DOHH2 (cell line): ENCODE results near the gene ATP9B.

Experiments
- H3F3A ChIP-seq: fragments of 200-600 bp; sonication (generic), shearing (Covaris generic); 2 replicates; pipeline ENCODE4 v1.6.0; 2016; ENCODE audit warnings: antibody characterized with exemption, mild to moderate bottlenecking; ENCODE audit not compliant: control insufficient read depth, insufficient read depth
- H3K27ac ChIP-seq: fragments of 200-600 bp; sonication (generic); 2 replicates; pipeline ENCODE4 v1.5.1; 2014; ENCODE audit warnings: low read depth, mild to moderate bottlenecking, low read length, moderate library complexity
- H3K27me3 ChIP-seq: fragments of 200-600 bp; sonication (generic); 2 replicates; pipeline ENCODE4 v1.6.1; 2014; ENCODE audit warnings: mild to moderate bottlenecking, low read length, mixed read lengths; ENCODE audit not compliant: control insufficient read depth
- H3K36me3 ChIP-seq: fragments of 200-600 bp; sonication (generic); 2 replicates; pipeline ENCODE4 v1.6.1; 2014; ENCODE audit warnings: mild to moderate bottlenecking, low read length, moderate library complexity, mixed read lengths; ENCODE audit not compliant: control insufficient read depth
- H3K4me1 ChIP-seq: fragments of 200-600 bp; sonication (generic); 2 replicates; pipeline ENCODE4 v1.6.1; 2014; ENCODE audit warnings: mild to moderate bottlenecking, low read length, mixed read lengths; ENCODE audit not compliant: control insufficient read depth
- H3K4me2 ChIP-seq: fragments of 200-600 bp; sonication (generic); 2 replicates; pipeline ENCODE4 v1.6.0; 2014; ENCODE audit warnings: mild to moderate bottlenecking, low read length, moderate library complexity
- H3K4me3 ChIP-seq: fragments of 200-600 bp; sonication (generic); 2 replicates; pipeline ENCODE4 v1.5.1; 2014; ENCODE audit warnings: mild to moderate bottlenecking, low read length, mixed read lengths
- H3K79me2 ChIP-seq: fragments of 200-600 bp; sonication (generic); 2 replicates; pipeline ENCODE4 v1.6.1; 2014; ENCODE audit warnings: mild to moderate bottlenecking, low read length, mixed read lengths; ENCODE audit not compliant: control insufficient read depth
- H3K9me2 ChIP-seq: fragments of 200-600 bp; sonication (generic); replicated peaks from 2 replicates; pipeline ENCODE4 v1.6.1; 2014; ENCODE audit warnings: mild to moderate bottlenecking, low read length, mixed read lengths; ENCODE audit not compliant: control insufficient read depth
- H3K9me3 ChIP-seq: fragments of 200-600 bp; sonication (generic); 2 replicates; pipeline ENCODE4 v1.6.1; 2014; ENCODE audit warnings: antibody characterized with exemption, low read length, mixed read lengths; ENCODE audit not compliant: control insufficient read depth, insufficient read depth
- H4K20me1 ChIP-seq: fragments of 200-600 bp; sonication (generic); 2 replicates; pipeline ENCODE4 v1.6.0; 2014; ENCODE audit warnings: low read depth, mild to moderate bottlenecking, antibody characterized with exemption, low read length, moderate library complexity; ENCODE audit not compliant: control insufficient read depth, insufficient read depth
- EZH2phosphoT487 ChIP-seq: fragments of 200-600 bp; sonication (generic); IDR thresholded peaks from 2 replicates; pipeline ENCODE4 v1.6.1; 2017; ENCODE audit warnings: borderline replicate concordance, mild to moderate bottlenecking, antibody characterized with exemption, low read length, moderate library complexity, mixed read lengths
- TF ChIP-seq, protein P1 (sequence below): fragments of 200-600 bp; sonication (generic); IDR thresholded peaks from one replicate; pipeline ENCODE4 v1.5.1; 2014; ENCODE audit warnings: antibody characterized with exemption, mild to moderate bottlenecking, low read depth, low read length; ENCODE audit not compliant: poor library complexity, severe bottlenecking

The ATP9B gene

GRCh38 chr18:79372991-79373390, 303.8 kb downstream of the ATP9B start:
- no peaks in the 10 kb centered on the region for H3K9me3 ChIP-seq

GRCh38 chr18:79373736-79374135, 304.5 kb downstream of the ATP9B start:
- H3K4me2 ChIP-seq: no peak overlapping the region
- no peaks in the 10 kb centered on the region for H3K36me3 ChIP-seq
- no peaks in the 10 kb centered on the region for H3K79me2 ChIP-seq
- H3K4me3 ChIP-seq: no peak overlapping the region
- H3K27ac ChIP-seq: no peak overlapping the region
- H3K9me2 ChIP-seq: no peaks in the 10 kb centered on the region
- TF ChIP-seq EZH2phosphoT487: no peak
- TF ChIP-seq, protein P1, sequence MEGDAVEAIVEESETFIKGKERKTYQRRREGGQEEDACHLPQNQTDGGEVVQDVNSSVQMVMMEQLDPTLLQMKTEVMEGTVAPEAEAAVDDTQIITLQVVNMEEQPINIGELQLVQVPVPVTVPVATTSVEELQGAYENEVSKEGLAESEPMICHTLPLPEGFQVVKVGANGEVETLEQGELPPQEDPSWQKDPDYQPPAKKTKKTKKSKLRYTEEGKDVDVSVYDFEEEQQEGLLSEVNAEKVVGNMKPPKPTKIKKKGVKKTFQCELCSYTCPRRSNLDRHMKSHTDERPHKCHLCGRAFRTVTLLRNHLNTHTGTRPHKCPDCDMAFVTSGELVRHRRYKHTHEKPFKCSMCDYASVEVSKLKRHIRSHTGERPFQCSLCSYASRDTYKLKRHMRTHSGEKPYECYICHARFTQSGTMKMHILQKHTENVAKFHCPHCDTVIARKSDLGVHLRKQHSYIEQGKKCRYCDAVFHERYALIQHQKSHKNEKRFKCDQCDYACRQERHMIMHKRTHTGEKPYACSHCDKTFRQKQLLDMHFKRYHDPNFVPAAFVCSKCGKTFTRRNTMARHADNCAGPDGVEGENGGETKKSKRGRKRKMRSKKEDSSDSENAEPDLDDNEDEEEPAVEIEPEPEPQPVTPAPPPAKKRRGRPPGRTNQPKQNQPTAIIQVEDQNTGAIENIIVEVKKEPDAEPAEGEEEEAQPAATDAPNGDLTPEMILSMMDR: no peak
- H3K9me3 ChIP-seq: no peaks in the 10 kb centered on the region
- peaks cover 8% of the 10 kb centered on the region for H3K4me1 ChIP-seq
- no peaks in the 10 kb centered on the region for H4K20me1 ChIP-seq
- H3F3A ChIP-seq: no peaks in the 10 kb centered on the region
- H3K27me3 ChIP-seq: no peaks in the 10 kb centered on the region

More at GRCh38 chr18:79372991-79373390, 303.8 kb downstream of the ATP9B start:
- peaks cover 8% of the 10 kb centered on the region for H3K4me1 ChIP-seq
- H3K79me2 ChIP-seq: no peaks in the 10 kb centered on the region
- no peaks in the 10 kb centered on the region for H3K27me3 ChIP-seq
- no peak overlapping the region for H3K27ac ChIP-seq
- H3F3A ChIP-seq: no peaks in the 10 kb centered on the region
- no peaks in the 10 kb centered on the region for H3K36me3 ChIP-seq
- no peaks in the 10 kb centered on the region for H3K9me2 ChIP-seq
- H4K20me1 ChIP-seq: no peaks in the 10 kb centered on the region
- no peak overlapping the region for H3K4me3 ChIP-seq
- no peak overlapping the region for H3K4me2 ChIP-seq
- TF ChIP-seq, protein P1: no peak

GRCh38 chr18:79374408-79375171, 305.4 kb downstream of the ATP9B start:
- TF ChIP-seq, protein P1: no peak
- TF ChIP-seq EZH2phosphoT487: no peak
- H3F3A ChIP-seq: no peaks in the 10 kb centered on the region
- no peaks in the 10 kb centered on the region for H4K20me1 ChIP-seq
- H3K9me3 ChIP-seq: no peaks in the 10 kb centered on the region
- H3K4me1 ChIP-seq: peaks cover 11% of the 10 kb centered on the region
- no peaks in the 10 kb centered on the region for H3K27me3 ChIP-seq
- no peak overlapping the region for H3K4me3 ChIP-seq
- no peak overlapping the region for H3K4me2 ChIP-seq
- H3K79me2 ChIP-seq: no peaks in the 10 kb centered on the region
- no peaks in the 10 kb centered on the region for H3K9me2 ChIP-seq
- H3K27ac ChIP-seq: no peak overlapping the region
- no peaks in the 10 kb centered on the region for H3K36me3 ChIP-seq
